Measurements from ENCODE around the gene TRIOBP.

GRCh38 chr22:37697538-37697835, 639 bp downstream of the TRIOBP start:
- TF ChIP-seq CTCF (IDR thresholded peaks at IDR 0.05; ENCODE audit: insufficient read depth, low read depth, low read length) (no peak), EZH2 (IDR thresholded peaks at IDR 0.05; ENCODE audit: insufficient read depth, low read length) (no peak)

All from astrocyte (in vitro differentiated cells and primary cell).